ENCODE data around the gene RPS3.
"Not testable (repeated sequence)": the region's sequence is repeated elsewhere in the genome, so short reads cannot be mapped to it uniquely, and the experiment has no call there.

Gene RPS3

GRCh38 chr11:75399344-75400145 lies at the start of gene RPS3:
Gene RPS3, plus strand, starts transcription at chr11:75399518. Its CDS starts 30 bp downstream, at chr11:75399548.
- DNase-seq (ENCODE audit: low read depth in 2 of 2), result peak; percentile 78 to 85

GRCh38 chr11:75349521-75350116 lies 49.7 kb upstream of the RPS3 start:
- DNase-seq (ENCODE audit: low read depth in 2 of 2), result no peak

GRCh38 chr11:75350122-75350742 lies 49.1 kb upstream of the RPS3 start:
- DNase-seq (ENCODE audit: low read depth in 2 of 2), result no peak

- peak in 1 of 2 donors; percentile 30 for DNase-seq (ENCODE audit: low read depth in 2 of 2)
Observed at GRCh38 chr11:75350743-75351540, 48.4 kb upstream of the RPS3 start.

GRCh38 chr11:75351541-75351790 lies 47.9 kb upstream of the RPS3 start, which contains the start of gene ARRB1:
Gene ARRB1, minus strand, starts transcription at chr11:75351661. Its CDS starts 54 bp downstream, at chr11:75351607.
- no peak for DNase-seq (ENCODE audit: low read depth in 2 of 2)

- DNase-seq (ENCODE audit: low read depth in 2 of 2), result peak in 1 of 2 donors; percentile 51
Observed at GRCh38 chr11:75351791-75352587, 47.3 kb upstream of the RPS3 start.

- no peak for DNase-seq (ENCODE audit: low read depth in 2 of 2)
Observed at GRCh38 chr11:75352588-75353206, 46.6 kb upstream of the RPS3 start.

- no peak for DNase-seq (ENCODE audit: low read depth in 2 of 2)
Observed at GRCh38 chr11:75355051-75355450, 44.3 kb upstream of the RPS3 start.

GRCh38 chr11:75356613-75357012 lies 42.7 kb upstream of the RPS3 start:
- no peak for DNase-seq (ENCODE audit: low read depth in 2 of 2)

- DNase-seq (ENCODE audit: low read depth in 2 of 2), result not testable (repeated sequence)
Observed at GRCh38 chr11:75362285-75362684, 37.0 kb upstream of the RPS3 start.

GRCh38 chr11:75365711-75366181 lies 33.6 kb upstream of the RPS3 start:
- DNase-seq (ENCODE audit: low read depth in 2 of 2), result no peak

- not testable (repeated sequence) for DNase-seq (ENCODE audit: low read depth in 2 of 2)
Observed at GRCh38 chr11:75366826-75367225, 32.5 kb upstream of the RPS3 start.

GRCh38 chr11:75369560-75370255 lies 29.6 kb upstream of the RPS3 start:
- DNase-seq (ENCODE audit: low read depth in 2 of 2), result no peak

GRCh38 chr11:75371949-75372876 lies 27.1 kb upstream of the RPS3 start:
- DNase-seq (ENCODE audit: low read depth in 2 of 2), result no peak

GRCh38 chr11:75373201-75373600 lies 26.1 kb upstream of the RPS3 start:
- DNase-seq (ENCODE audit: low read depth in 2 of 2), result no peak

- no peak for DNase-seq (ENCODE audit: low read depth in 2 of 2)
Observed at GRCh38 chr11:75374646-75375045, 24.7 kb upstream of the RPS3 start.

GRCh38 chr11:75375626-75376025 lies 23.7 kb upstream of the RPS3 start:
- no peak for DNase-seq (ENCODE audit: low read depth in 2 of 2)

- DNase-seq (ENCODE audit: low read depth in 2 of 2), result no peak
Observed at GRCh38 chr11:75376175-75376574, 23.1 kb upstream of the RPS3 start.

- not testable (repeated sequence) for DNase-seq (ENCODE audit: low read depth in 2 of 2)
Observed at GRCh38 chr11:75378776-75379175, 20.5 kb upstream of the RPS3 start.
